ENCODE data around the gene AGMO.
A peak's percentile ranks its signal among the peaks of the same experiment; 100 is the strongest.

The AGMO gene

DNA sequence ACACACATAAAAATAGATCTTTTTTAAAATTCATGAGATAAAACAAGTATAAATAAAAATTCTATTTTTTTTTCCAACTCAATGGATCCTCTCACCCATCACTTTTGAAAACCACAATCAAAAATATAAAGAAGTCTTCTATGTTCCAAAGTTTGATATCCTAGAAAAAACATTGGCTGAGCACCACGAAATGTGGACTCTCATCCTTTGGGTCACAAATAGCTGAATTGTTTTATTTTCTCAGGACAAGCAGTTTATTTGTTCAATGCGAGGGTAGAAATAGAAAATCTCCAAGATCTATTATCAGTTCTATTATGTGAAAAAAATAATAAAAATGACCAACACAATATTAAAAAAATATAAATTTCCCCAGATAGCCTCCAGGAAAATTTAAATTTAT is 348.7 kb downstream of the AGMO start:
- TF ChIP-seq, protein P1, sequence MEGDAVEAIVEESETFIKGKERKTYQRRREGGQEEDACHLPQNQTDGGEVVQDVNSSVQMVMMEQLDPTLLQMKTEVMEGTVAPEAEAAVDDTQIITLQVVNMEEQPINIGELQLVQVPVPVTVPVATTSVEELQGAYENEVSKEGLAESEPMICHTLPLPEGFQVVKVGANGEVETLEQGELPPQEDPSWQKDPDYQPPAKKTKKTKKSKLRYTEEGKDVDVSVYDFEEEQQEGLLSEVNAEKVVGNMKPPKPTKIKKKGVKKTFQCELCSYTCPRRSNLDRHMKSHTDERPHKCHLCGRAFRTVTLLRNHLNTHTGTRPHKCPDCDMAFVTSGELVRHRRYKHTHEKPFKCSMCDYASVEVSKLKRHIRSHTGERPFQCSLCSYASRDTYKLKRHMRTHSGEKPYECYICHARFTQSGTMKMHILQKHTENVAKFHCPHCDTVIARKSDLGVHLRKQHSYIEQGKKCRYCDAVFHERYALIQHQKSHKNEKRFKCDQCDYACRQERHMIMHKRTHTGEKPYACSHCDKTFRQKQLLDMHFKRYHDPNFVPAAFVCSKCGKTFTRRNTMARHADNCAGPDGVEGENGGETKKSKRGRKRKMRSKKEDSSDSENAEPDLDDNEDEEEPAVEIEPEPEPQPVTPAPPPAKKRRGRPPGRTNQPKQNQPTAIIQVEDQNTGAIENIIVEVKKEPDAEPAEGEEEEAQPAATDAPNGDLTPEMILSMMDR (conservative IDR thresholded peaks at IDR 0.05; ENCODE audit: low read length) = no peak
- no peak for DNase-seq (ENCODE audit: low read depth)
- H3K4me3 ChIP-seq (ENCODE audit: low read length) = no peak overlapping the region

DNA sequence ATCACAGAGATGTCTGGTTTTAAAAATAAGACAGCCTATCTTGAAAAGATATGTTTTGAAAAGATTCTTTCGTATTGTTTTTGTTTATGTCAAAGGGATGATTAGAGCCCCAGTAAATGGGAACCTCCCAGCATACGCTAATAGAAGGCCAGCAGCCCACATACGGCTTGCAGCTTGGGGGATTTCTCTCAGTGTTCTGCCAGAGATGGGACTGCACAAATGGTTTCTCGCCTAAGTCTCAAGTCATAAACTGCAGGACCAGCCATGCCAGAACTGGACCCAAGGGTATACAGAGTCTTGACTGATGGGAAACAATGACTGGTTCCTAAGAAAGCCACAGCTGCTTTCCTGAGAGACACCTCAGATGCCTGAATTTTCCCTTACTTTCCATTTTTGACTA is 352.4 kb downstream of the AGMO start:
- H3K4me3 ChIP-seq (ENCODE audit: low read length) = no peak overlapping the region
- no peak for DNase-seq (ENCODE audit: low read depth)
- TF ChIP-seq, protein P1 (conservative IDR thresholded peaks at IDR 0.05; ENCODE audit: low read length) = no peak

DNA sequence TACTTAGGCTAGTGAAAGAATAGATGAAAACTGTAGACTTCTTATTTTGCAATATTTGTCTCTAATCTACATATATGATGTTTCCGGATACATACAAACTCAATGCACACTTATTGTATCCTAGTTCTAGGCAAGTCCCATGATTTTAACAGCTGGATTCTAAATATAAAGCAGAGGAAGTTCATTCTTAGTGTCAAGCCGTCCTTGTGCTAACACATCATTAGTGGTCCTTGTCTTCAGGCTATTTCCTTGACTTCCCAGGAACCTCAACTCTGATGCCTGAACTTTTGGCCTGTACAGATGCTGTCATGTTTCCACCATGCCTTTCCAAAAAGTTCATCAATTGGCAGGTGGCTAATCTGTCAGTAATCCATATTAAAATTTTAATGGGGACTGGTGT is 357.4 kb downstream of the AGMO start:
- no peak overlapping the region for H3K4me3 ChIP-seq (ENCODE audit: low read length)
- TF ChIP-seq, protein P1 (conservative IDR thresholded peaks at IDR 0.05; ENCODE audit: low read length) = no peak
- no peak for DNase-seq (ENCODE audit: low read depth)

DNA sequence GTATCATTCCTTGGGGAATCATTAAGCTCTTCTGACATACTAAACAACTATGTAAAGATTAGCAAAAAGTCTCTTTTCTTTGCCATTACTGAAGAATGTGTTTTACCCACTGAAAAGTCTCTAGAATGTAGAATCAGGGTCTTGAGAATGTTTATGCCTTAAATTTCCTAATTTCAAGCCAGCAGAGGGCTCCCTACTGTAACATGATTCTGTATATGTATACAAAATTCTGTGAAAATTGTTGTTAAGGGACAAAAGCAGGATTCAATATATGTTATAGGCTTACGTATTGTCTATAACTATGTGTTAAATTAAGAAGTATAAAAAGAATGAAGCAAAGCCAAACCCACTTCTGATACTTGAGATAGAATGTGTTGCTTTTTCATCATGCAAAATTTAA is 362.3 kb downstream of the AGMO start:
- H3K4me3 ChIP-seq (ENCODE audit: low read length) = no peak overlapping the region
- TF ChIP-seq, protein P1 (conservative IDR thresholded peaks at IDR 0.05; ENCODE audit: low read length) = peak; percentile 36
- DNase-seq (ENCODE audit: low read depth) = peak; percentile 2

DNA sequence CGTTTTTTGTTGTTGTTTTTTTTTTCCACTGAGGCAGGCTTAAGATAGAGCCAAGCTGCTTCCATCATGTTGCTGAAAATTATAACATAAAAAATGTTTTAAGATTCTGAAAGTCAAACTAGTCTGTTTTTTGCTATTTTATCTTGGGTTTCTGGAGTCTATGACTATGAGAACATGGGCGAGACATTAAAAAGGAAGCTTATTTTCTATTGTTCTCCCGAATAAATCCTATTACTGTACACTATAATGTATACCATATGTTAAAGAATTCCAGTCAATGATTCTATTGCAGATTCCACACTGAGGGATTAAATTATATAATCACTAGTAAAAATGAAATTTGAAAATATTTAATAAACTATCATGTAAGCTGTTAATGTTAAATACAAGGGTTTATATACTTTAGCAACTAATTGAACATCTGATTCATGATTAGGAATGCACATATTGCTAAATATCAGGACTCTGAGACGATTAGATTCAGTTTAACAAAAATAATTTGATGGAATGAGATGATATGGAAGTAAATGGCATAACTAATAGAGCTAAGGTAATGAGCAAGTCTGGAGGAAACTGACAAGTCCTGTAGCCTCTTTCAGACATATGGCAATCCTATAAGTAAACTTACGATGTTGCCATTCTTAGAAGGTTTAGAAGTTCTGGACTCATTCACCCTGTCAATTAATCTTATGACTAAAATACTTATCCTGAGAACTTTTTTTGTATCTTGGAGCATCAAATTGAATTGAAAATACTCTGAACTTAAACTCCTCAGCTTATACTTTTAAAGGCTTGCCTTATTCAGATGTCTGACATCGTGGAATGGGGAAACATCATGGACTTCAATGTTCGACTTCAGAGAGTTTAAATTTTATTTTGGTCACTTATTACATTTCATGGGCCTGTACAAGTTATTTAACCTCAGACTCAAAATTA is 364.5 kb downstream of the AGMO start:
- TF ChIP-seq, protein P1 (conservative IDR thresholded peaks at IDR 0.05; ENCODE audit: low read length) = no peak
- no peak overlapping the region for H3K4me3 ChIP-seq (ENCODE audit: low read length)
- no peak for DNase-seq (ENCODE audit: low read depth)

DNA sequence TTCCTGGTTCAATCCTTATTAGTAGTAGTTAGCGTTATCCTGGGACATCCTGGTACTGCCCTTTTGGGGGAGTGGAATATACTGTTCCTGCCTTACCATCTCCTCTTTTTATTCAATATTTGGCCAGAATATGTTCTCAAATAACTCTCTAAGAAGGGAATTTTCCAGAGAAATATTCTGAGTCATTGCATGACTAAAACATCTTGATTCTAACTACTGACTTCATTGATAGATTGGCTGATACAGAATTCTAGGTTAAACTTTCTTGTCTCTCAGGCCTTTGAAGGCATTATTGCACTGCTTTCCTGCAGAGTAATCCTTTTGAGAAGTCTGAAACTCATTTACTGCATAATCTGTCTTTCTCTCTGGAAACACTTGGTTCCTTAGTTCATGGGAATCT is 383.8 kb downstream of the AGMO start:
- TF ChIP-seq, protein P1 (conservative IDR thresholded peaks at IDR 0.05; ENCODE audit: low read length) = no peak
- DNase-seq (ENCODE audit: low read depth) = no peak

DNA sequence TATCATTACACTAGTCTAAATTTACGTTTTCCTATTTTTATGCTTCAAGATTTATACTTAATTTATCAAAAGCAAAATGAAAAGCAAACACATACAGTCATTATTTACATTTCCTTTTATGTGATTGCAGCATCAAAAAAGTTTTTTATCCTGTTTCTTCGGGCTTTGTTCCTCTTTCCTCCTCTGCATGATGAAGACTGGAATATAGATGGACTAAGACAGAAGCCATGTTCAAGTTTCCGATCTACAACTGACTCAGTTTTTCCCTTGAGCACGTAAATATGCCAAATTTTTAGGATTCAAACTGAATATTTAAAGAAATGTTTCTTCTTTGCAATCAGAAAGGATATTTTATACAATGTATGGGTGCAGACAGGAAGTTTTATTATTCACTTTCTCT is 385.7 kb downstream of the AGMO start:
- no peak for DNase-seq (ENCODE audit: low read depth)
- no peak overlapping the region for H3K4me3 ChIP-seq (ENCODE audit: low read length)
- TF ChIP-seq, protein P1 (conservative IDR thresholded peaks at IDR 0.05; ENCODE audit: low read length) = no peak

More for the DNA sequence above, 383.8 kb downstream of the AGMO start:
- no peak overlapping the region for H3K4me3 ChIP-seq (ENCODE audit: low read length)

All from AG10803 (cell line).